ENCODE measurements around the gene RUSF1. TPM values are rescaled to one million over a fixed set of nuclear protein-coding genes. Genes with fewer than 3 reads are reported as not detected.

RUSF1 gene
- total RNA-seq, 4 donors from 2014 or later, result 20.2 to 49.2 (median 34.2) TPM

- TF ChIP-seq, protein P1, sequence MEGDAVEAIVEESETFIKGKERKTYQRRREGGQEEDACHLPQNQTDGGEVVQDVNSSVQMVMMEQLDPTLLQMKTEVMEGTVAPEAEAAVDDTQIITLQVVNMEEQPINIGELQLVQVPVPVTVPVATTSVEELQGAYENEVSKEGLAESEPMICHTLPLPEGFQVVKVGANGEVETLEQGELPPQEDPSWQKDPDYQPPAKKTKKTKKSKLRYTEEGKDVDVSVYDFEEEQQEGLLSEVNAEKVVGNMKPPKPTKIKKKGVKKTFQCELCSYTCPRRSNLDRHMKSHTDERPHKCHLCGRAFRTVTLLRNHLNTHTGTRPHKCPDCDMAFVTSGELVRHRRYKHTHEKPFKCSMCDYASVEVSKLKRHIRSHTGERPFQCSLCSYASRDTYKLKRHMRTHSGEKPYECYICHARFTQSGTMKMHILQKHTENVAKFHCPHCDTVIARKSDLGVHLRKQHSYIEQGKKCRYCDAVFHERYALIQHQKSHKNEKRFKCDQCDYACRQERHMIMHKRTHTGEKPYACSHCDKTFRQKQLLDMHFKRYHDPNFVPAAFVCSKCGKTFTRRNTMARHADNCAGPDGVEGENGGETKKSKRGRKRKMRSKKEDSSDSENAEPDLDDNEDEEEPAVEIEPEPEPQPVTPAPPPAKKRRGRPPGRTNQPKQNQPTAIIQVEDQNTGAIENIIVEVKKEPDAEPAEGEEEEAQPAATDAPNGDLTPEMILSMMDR (IDR thresholded peaks at IDR 0.05; ENCODE audit: low read depth), result no peak
Measured at GRCh38 chr16:31498493-31498892, 9.7 kb downstream of the RUSF1 start.

- TF ChIP-seq, protein P1 (IDR thresholded peaks at IDR 0.05; ENCODE audit: low read depth), result no peak
Measured at GRCh38 chr16:31496670-31497069, 11.5 kb downstream of the RUSF1 start.

DNA sequence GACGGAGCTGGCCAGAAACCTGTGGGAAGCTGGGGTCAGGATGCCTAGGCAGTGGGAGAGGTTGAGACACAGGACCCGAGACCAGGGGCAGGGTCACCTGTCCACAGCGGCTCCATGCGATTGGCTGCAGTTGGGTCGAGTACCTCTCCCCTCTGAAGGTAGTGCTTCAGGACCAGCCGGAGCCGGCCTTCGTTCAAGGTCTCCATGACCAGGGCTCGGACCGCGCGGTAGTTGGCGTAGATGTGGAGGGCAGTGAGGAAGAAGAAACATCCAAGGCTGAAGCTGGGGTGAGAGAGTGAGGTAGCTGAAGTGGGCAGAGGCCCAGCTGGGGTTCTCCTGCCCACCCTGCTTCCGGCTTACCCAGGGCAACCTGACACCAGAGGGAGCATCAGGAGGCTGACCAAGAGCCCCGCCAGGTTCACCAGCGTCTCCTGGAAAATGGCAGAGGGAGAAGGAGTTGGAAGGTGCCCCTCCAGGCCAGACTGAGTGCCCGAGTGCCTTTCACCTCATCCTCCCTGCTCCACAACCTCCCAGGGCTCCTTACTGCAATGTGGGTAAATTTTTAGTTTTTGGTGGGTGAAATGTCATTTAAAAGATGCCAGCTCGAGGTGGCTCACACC is 14.6 kb downstream of the RUSF1 start:
- TF ChIP-seq, protein P1 (IDR thresholded peaks at IDR 0.05; ENCODE audit: low read depth), result no peak

DNA sequence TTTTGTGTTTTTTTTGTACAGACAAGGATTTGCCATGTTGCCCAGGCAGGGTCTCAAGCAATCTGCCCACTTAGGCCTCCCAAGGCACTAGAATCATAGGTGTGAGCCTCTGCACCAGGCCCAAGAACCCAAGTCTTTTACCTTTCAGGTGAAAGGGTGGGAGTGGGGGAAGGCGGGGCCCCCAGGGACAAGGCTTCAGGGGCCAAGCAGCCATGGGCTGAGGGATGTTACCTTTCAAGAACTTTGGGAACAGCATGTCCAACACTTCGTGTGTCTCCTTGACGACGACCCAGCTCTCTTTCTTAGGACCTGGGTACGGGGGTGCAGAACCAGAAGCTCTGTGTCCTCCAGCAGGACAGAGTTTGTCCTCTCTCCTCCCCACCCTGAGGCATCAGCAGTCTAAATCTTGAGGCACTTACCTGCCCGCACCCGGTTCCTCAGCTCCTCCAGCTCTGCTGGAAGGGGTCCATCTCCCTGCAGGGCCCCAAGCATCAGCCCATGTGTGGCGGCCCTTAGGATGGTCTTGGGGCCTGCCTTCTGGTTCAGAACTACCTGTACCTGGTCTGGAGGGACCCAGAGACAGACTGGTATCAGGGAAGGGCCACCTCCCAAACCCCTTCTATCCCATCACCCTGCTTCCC is 16.3 kb downstream of the RUSF1 start:
- TF ChIP-seq, protein P1 (IDR thresholded peaks at IDR 0.05; ENCODE audit: low read depth), result no peak

GRCh38 chr16:31489616-31490584 is 18.3 kb downstream of the RUSF1 start:
- TF ChIP-seq, protein P1 (IDR thresholded peaks at IDR 0.05; ENCODE audit: low read depth), result no peak

GRCh38 chr16:31489298-31489564 is 19.0 kb downstream of the RUSF1 start:
- TF ChIP-seq, protein P1 (IDR thresholded peaks at IDR 0.05; ENCODE audit: low read depth), result no peak

Measured in subcutaneous adipose tissue (tissue), 4 donors.